SHP77 (cell line): ENCODE data around the gene C10orf95.
"Not testable (repeated sequence)": the region's sequence is repeated elsewhere in the genome, so short reads cannot be mapped to it uniquely, and the experiment has no call there.

Experiments
- DNase-seq, 2 experiments: peaks; one replicate each; lab custom pipeline; 2025; lab: John Stamatoyannopoulos, UW

Gene C10orf95

DNA sequence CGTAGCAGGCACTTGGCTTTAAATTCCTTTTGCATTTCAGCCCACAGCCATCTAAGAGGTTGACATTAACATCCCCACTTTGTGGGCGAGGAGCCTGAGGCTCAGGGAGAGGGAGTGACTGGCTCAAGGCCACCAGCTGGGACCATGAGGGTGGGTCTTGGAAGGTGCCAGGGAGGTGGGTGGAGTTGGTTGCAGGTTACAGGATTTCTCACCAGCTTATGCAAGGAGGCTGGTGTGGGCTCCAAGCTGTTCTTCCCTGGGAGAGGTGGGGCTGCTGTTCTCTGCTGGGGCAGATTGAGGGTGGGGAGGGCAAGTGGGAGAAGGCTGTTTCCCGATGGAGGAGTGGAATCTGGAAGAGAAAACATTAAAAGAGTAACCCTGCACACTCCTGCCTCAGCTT, 14.1 kb upstream of the C10orf95 start:
- no peak for DNase-seq

DNA sequence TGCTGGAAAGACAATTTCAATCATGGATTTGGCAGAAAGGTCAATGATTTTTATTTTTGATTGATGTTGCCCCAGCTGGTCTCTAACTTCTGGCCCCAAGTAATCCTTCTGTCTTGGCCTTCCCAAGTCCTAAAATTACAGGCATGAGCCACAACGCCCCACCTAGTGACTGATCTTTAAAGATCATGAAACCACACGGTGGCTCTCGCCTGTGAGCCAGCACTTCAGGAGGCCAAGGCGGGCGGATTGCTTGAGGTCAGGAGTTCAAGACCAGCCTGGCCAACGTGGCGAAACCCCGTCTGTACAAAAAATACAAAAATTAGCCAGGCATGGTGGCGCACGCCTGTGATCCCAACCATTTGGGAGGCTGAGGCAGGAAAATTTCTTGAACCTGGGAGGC, 12.6 kb upstream of the C10orf95 start:
- DNase-seq: no peak

GRCh38 chr10:102462512-102463054, 11.2 kb upstream of the C10orf95 start:
- DNase-seq: no peak

DNA sequence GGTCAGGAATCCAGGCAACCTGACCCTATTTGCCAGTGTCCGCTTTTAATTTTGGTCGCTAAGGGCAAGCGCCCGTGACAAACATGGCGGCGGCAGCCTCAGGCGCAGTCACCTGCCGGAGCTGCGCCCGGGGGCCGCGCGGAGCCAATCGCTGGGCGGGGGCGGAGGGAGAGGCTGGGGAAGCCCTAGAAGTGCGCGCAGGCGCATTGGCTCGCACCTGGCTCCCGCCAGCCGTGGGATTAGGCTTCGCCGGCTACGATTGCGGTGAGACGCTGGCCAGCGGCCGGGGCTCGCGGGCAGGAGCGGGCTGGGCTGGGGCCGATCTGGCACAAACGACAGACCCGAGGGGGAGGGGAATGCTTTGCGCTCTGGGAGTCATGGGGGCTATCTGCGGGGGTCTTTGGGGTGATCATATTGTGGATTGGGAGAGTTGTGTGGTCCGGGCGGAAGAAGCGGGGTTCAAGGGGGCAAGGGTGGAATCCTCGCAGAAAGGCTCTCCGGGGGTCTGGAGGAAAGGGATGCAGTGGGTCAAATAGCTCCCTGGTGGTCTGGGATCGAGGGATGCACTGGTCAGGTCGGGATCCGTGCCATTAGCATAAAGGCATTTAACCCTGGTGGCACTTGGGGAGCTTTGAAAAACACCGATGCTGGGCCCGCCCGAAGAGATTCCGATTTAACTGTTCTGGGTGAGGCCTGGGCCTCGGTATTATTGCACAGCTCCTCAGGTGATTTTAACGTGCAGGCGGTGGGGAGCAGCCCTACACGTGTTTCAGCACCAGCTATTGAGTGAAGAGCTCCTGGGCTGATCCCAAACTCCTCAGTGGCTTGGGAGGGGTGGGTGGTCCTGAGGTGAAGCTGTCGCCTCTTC, 10.1 kb upstream of the C10orf95 start:
- DNase-seq: peak; percentile 79 to 95

- DNase-seq: peak; percentile 58 to 61
Observed at GRCh38 chr10:102460836-102461186, 9.5 kb upstream of the C10orf95 start.

- DNase-seq: no peak
Observed at GRCh38 chr10:102458656-102459055, 7.3 kb upstream of the C10orf95 start.

GRCh38 chr10:102457591-102458150, 6.3 kb upstream of the C10orf95 start:
- no peak for DNase-seq

- DNase-seq: no peak
Observed at GRCh38 chr10:102455893-102456471, 4.6 kb upstream of the C10orf95 start.

DNA sequence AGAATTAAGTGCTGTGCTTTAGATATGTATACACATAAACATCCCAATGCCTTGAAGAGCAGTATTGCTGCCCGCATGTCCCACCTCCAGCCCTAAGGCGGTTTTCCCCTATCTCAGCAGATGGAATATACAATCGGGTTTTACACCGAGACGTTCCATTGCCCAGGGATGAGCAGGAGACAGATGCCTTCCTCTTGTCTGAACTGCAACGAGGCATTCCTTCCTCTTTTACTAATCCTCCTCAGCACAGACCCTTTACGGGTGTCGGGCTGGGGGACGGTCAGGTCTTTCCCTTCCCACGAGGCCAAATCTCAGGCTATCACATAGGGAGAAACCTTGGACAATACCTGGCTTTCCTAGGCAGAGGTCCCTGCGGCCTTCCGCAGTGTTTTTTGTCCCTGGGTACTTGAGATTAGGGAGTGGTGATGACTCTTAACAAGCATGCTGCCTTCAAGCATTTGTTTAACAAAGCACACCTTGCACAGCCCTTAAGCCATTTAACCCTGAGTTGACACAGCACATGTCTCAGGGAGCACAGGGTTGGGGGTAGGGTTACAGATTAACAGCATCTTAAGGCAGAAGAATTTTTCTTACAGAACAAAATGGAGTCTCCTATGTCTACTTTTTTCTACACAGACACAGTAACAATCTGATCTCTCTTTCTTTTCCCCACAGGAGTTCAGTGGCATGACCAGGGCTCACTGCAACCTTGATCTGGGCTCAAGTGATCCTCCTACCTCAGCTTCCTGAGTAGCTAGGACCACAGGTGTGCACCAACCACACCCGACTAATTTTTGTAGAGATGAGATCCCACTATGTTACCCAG, 3.5 kb upstream of the C10orf95 start:
- not testable (repeated sequence) for DNase-seq

DNA sequence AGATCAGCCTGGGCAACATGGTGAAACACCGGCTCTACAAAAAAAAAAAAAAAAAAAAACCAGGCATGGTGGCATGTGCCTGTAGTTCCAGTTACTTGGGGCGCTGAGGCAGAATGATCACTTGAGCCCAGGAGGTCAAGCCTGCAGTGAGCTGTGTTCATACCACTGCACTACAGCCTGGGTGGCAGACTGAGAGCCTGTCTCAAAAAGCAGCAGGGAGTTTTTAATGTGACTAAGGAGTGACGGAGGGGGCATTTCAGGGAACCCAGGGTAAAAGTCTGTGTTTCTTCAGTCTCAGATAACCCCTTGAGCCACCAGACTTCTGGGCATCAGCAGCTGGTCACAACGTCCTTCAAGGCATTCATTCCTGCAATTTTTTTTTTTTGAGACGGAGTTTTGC, 2.2 kb upstream of the C10orf95 start:
- DNase-seq: no peak

DNA sequence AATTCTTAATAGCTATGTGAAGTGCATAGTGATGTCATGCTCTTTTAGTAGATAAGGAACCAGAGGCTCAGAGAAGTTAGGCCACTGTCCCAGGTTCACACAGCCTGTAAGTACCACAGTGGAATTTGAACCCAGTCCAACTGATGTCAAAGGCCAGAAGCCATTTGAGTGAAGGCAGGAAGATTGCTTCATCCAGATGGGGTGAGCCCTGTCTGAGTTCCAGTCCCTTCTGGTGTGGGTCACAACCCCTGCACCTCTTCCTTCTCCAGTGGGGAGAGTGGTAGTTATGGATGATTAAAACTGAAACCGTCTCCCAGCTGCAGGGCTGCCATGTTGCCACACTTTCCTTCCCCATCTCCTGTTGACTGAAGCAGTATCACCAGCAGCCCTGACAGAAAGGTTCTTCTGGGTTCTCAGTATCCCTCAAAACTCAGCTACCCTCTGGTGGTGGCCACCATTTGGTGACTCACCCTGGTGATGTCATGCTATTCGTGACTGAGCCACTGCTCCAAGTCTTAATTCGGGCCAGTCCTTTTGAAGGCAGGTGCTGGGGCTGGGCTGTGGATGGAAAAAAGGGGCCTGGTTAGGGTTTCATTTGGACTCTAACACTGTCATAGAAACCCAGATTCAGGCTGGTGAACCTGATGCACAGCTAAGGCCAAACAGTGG, 1.5 kb upstream of the C10orf95 start:
- peak; percentile 40 to 46 for DNase-seq

DNA sequence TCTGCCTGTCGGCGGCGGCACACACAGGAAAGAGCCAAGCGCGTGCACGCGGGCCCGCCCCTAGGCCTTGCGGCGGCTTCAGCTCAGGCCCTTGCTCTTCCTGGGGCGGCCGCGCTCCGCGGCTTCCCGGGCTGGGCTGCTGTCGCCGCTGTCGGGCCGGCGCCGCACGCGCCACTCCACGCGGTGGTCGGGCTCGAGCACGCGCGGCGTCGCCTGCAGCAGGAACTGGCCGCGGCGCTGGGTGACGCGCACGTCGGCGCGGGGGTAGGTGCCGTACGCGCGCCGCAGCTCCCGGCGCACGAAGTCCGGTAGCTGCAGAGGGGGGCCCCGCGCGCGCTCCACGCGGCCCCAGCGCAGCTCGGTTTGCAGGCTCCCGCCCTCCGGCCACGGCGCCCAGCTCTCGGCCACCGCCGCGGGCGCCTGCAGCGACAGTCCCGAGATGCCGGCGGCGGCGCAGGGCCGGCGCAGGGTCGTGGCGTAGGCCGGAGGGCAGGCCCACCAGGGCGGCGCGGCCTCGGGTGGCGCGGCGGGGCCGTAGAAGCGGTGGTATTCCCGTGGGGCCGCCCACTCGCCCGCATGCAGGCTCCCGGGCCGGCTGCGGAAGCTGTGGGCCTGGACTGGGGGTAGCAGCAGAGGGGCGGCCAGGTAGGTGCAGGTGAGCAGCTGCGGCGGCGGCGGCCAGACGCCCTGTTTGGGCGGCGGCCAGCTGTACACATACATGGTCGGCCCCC, 804 bp downstream of the C10orf95 start:
- DNase-seq: peak; percentile 75 to 88

DNA sequence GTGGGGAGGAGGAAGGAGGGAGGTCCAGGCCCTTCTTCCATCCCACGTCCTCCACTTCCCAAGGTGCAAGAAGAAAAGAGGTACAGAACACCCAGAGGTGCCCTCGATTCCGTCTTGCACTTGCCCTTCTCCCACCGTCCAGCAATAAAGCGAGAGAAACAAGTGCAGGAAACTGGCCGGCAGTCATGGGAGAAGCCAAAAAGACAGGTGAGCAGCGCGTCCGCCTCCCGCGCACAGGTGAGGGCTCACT, 1.3 kb downstream of the C10orf95 start:
- no peak for DNase-seq

GRCh38 chr10:102449321-102450123, 1.8 kb downstream of the C10orf95 start:
- DNase-seq: peak; percentile 34 to 67

- DNase-seq: no peak
Observed at GRCh38 chr10:102444851-102445250, 6.5 kb downstream of the C10orf95 start.

- DNase-seq: no peak
Observed at GRCh38 chr10:102438374-102438773, 13.0 kb downstream of the C10orf95 start.

GRCh38 chr10:102437515-102437914, 13.8 kb downstream of the C10orf95 start:
- no peak for DNase-seq

GRCh38 chr10:102436312-102436711, 15.0 kb downstream of the C10orf95 start:
- no peak for DNase-seq

DNA sequence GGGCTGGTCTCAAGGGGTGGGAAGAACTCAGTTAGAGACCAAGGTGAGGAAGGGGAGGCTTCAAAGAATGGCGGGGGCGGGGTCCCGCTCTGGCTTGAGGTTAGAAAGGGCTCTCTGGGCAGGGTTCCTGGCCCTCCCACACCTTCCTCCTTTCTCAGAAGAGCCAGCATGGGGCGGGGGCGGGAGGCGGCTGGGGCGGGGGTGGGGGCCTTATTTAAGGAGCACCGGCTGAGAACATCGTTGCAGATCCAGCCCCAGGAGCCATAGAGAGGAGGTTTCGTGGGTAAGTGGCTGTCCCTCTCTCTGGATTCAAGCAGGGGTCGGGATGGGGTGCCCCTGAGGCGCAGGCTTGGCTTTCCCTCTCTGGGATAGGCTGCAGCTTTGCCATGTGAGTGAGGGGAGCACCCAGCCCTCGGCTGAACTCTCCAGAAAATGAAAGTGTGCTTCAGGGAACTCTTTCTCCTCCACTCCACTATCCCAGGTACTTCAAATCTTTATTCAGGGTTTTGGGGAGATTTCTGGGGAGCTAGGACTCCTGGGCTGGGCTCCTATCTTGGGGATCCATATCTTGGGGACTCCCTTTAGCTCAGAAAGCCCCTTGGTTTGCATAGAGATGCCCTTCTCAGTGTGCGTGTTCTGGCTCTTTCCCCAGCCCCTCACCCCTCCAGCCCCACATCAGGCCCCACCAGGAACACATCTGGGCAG, 15.7 kb downstream of the C10orf95 start:
- no peak for DNase-seq

- DNase-seq: no peak
Observed at GRCh38 chr10:102435133-102435497, 16.2 kb downstream of the C10orf95 start.
